Peyer's patch (tissue), 4 donors: Measurements from ENCODE around the gene COL23A1. TPM values are rescaled to one million over a fixed set of nuclear protein-coding genes. Genes with fewer than 3 reads are reported as not detected.

ENCODE experiments used
- small RNA-seq, 2 donors: library from RNA; depleted of rRNA; stranded (forward); fragments of <200 nt; gene quantifications; one replicate each; pipeline ENCODE3, GENCODE V24; 2016
- total RNA-seq, 4 donors: library from RNA; depleted of rRNA; stranded (reverse); fragments of >200 nt; gene quantifications; one replicate each; pipeline ENCODE4 v1.1.0, GENCODE V29; 2016

The COL23A1 gene
- total RNA-seq, 4 donors from 2014 or later, result 0.57 to 5.8 (median 1.2) TPM; not detected in 1

Small RNA genes within 50 kb of the gene (small RNA-seq; reads per million reads assigned to genes)
- gene RN7SKP70, result 0 to 0.25 reads per million in 2 donors
- gene RN7SL646P, result 0 reads per million in 2 donors

Other genes with a start within 250 kb of the COL23A1 start
- gene CLK4, start 36.7 kb upstream of the COL23A1 start, total RNA-seq, result 10 to 100 TPM; 33.5 to 59.0 (median 41.5) TPM
- 10 to 100 TPM; 10.9 to 30.5 (median 18.3) TPM for gene ZNF354A, start 140.3 kb upstream of the COL23A1 start, total RNA-seq